Measurements from ENCODE around the gene MIAT. TPM values are rescaled to one million over a fixed set of nuclear protein-coding genes. Genes with fewer than 3 reads are reported as not detected.

Gene MIAT
- total RNA-seq, 2 donors from 2014 or later: 1.2 to 4.4 TPM

DNA sequence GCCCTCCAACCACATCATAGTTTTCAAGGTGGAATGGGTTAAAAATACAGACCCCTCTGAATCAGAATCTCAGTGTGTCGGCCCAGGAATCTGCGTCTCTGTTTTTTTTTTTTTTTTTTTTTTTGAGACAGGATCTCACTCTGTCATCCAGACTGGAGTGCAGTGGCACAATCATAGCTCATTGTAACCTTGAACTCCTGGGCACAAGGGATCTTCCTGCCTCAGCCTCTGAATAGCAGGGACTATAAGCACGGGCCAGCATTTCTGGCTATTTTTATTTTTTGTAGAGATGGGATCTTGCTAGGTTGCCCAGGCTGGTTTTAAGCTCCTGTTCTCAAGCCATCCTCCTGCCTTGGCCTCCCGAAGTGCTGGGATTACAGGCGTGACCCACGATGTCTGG, 28.2 kb downstream of the MIAT start:
- TF ChIP-seq, protein P1, sequence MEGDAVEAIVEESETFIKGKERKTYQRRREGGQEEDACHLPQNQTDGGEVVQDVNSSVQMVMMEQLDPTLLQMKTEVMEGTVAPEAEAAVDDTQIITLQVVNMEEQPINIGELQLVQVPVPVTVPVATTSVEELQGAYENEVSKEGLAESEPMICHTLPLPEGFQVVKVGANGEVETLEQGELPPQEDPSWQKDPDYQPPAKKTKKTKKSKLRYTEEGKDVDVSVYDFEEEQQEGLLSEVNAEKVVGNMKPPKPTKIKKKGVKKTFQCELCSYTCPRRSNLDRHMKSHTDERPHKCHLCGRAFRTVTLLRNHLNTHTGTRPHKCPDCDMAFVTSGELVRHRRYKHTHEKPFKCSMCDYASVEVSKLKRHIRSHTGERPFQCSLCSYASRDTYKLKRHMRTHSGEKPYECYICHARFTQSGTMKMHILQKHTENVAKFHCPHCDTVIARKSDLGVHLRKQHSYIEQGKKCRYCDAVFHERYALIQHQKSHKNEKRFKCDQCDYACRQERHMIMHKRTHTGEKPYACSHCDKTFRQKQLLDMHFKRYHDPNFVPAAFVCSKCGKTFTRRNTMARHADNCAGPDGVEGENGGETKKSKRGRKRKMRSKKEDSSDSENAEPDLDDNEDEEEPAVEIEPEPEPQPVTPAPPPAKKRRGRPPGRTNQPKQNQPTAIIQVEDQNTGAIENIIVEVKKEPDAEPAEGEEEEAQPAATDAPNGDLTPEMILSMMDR (conservative IDR thresholded peaks at IDR 0.05): no peak
- Histone ChIP-seq H3K36me3 (ENCODE audit: control insufficient read depth, insufficient read depth, low read length) (peaks cover 9% of the 10 kb centered on the region), H3K9ac (ENCODE audit: extremely low read depth, low read length, poor library complexity, severe bottlenecking) (no peak overlapping the region), H3K4me1 (ENCODE audit: control insufficient read depth, insufficient read depth, low read length) (peaks cover 7% of the 10 kb centered on the region), H3K4me3 (ENCODE audit: low read length) (no peak overlapping the region), H3K27ac (ENCODE audit: low read depth, low read length) (no peak overlapping the region), H3K27me3 (ENCODE audit: control insufficient read depth, insufficient read depth, low read length, poor library complexity, severe bottlenecking) (no peaks in the 10 kb centered on the region), H3K9me3 (ENCODE audit: control insufficient read depth, low read length) (no peaks in the 10 kb centered on the region)
- Mint-ChIP-seq H3K4me1 (peaks cover 26% of the 10 kb centered on the region), H3K27me3 (ENCODE audit: insufficient read depth) (peaks cover 2% of the 10 kb centered on the region), H3K27ac (no peak overlapping the region), H3K9me3 (no peaks in the 10 kb centered on the region), H3K36me3 (ENCODE audit: low read depth) (peaks cover 24% of the 10 kb centered on the region), H3K4me3 (no peak overlapping the region)
- WGBS, 2 experiments (ENCODE audit: insufficient coverage in 1 of 2, insufficient read length in 1 of 2): 90 to 94% methylated on average over 5 to 6 of the region's 6 CpGs
- DNase-seq: no peak

DNA sequence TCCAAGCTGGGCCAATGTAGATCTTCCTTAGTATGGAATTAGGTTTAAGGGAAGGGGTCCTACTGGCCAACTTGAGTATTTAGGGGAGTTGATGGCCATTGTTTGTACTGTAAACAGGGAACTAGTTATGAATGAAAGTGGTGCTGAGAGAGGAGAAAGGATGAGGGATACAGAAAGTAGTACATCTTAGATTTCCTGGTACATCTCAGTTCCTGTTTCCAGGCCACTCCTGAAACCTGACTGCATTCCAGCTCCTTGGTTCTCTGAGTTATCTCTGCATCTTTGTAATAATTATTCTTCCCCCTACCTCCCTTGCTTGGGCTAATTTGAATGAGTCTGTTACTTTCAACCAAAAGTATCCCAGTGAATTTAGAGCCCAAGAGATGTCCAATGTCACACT, 30.1 kb downstream of the MIAT start:
- Mint-ChIP-seq H3K36me3 (ENCODE audit: low read depth) (peaks cover 12% of the 10 kb centered on the region), H3K27me3 (ENCODE audit: insufficient read depth) (peaks cover 4% of the 10 kb centered on the region), H3K27ac (no peak overlapping the region), H3K4me3 (no peak overlapping the region), H3K4me1 (peaks cover 20% of the 10 kb centered on the region), H3K9me3 (no peaks in the 10 kb centered on the region)
- H3K27ac ChIP-seq (ENCODE audit: low read depth, low read length): no peak overlapping the region
- no peak for DNase-seq
- no peaks in the 10 kb centered on the region for H3K9me3 ChIP-seq (ENCODE audit: control insufficient read depth, low read length)
- TF ChIP-seq, protein P1 (conservative IDR thresholded peaks at IDR 0.05): no peak
- no peak overlapping the region for H3K9ac ChIP-seq (ENCODE audit: extremely low read depth, low read length, poor library complexity, severe bottlenecking)
- H3K36me3 ChIP-seq (ENCODE audit: control insufficient read depth, insufficient read depth, low read length): peaks cover under 1% of the 10 kb centered on the region
- no peaks in the 10 kb centered on the region for H3K4me1 ChIP-seq (ENCODE audit: control insufficient read depth, insufficient read depth, low read length)
- H3K4me3 ChIP-seq (ENCODE audit: low read length): no peak overlapping the region
- no peaks in the 10 kb centered on the region for H3K27me3 ChIP-seq (ENCODE audit: control insufficient read depth, insufficient read depth, low read length, poor library complexity, severe bottlenecking)

- Mint-ChIP-seq H3K4me1 (peaks cover 20% of the 10 kb centered on the region), H3K4me3 (no peak overlapping the region), H3K36me3 (ENCODE audit: low read depth) (peaks cover 17% of the 10 kb centered on the region), H3K27ac (no peak overlapping the region), H3K27me3 (ENCODE audit: insufficient read depth) (peaks cover 4% of the 10 kb centered on the region), H3K9me3 (no peaks in the 10 kb centered on the region)
- no peak for DNase-seq
- TF ChIP-seq, protein P1 (conservative IDR thresholded peaks at IDR 0.05): no peak
- H3K9me3 ChIP-seq (ENCODE audit: control insufficient read depth, low read length): no peaks in the 10 kb centered on the region
- H3K9ac ChIP-seq (ENCODE audit: extremely low read depth, low read length, poor library complexity, severe bottlenecking): no peak overlapping the region
- H3K4me1 ChIP-seq (ENCODE audit: control insufficient read depth, insufficient read depth, low read length): no peaks in the 10 kb centered on the region
- no peak overlapping the region for H3K27ac ChIP-seq (ENCODE audit: low read depth, low read length)
- H3K4me3 ChIP-seq (ENCODE audit: low read length): no peak overlapping the region
- H3K27me3 ChIP-seq (ENCODE audit: control insufficient read depth, insufficient read depth, low read length, poor library complexity, severe bottlenecking): no peaks in the 10 kb centered on the region
- 42 to 52% methylated on average over 11 of the region's 12 CpGs for WGBS, 2 experiments (ENCODE audit: insufficient coverage in 1 of 2, insufficient read length in 1 of 2)
- H3K36me3 ChIP-seq (ENCODE audit: control insufficient read depth, insufficient read depth, low read length): peaks cover 11% of the 10 kb centered on the region
Measured at GRCh38 chr22:26689513-26690301, 32.3 kb downstream of the MIAT start.
